SK-N-SH (cell line): ENCODE measurements around the gene C8B.

ENCODE experiments used
- CTCF ChIP-seq: fragments of 200-600 bp; sonication (generic); IDR thresholded peaks from 2 replicates; pipeline ENCODE4 v1.6.1; 2017; ENCODE audit warnings: antibody characterized with exemption, mild to moderate bottlenecking, moderate library complexity
- EP300 ChIP-seq, 2 experiments: IDR thresholded peaks; 2 replicates each; pipeline versions ENCODE4 v1.4.0 to v1.6.1; 2012; ENCODE audit warnings: borderline replicate concordance in 1 of 2, low read depth in 1 of 2, low read length in 1 of 2
- MAX ChIP-seq: IDR thresholded peaks from 2 replicates; pipeline ENCODE4 v1.4.0; 2012; ENCODE audit warnings: low read depth
- NFIC ChIP-seq: IDR thresholded peaks from 2 replicates; pipeline ENCODE4 v1.4.0; 2012; ENCODE audit warnings: borderline replicate concordance
- SIN3A ChIP-seq: IDR thresholded peaks from 2 replicates; pipeline ENCODE4 v1.6.1; 2012; ENCODE audit warnings: low read depth, mild to moderate bottlenecking, low read length, moderate library complexity, borderline replicate concordance
- TF ChIP-seq, protein P1 (sequence below): fragments of 150-350 bp; IDR thresholded peaks from 2 replicates; pipeline ENCODE4 v1.6.1; 2016; ENCODE audit warnings: mild to moderate bottlenecking, low read depth, low read length
- TF ChIP-seq, protein P2 (sequence below): fragments of 150-350 bp; IDR thresholded peaks from 2 replicates; pipeline ENCODE4 v1.6.1; 2017; ENCODE audit warnings: antibody characterized with exemption, low read length, low read depth, borderline replicate concordance
- TF ChIP-seq, protein P3 (sequence below): IDR thresholded peaks from 2 replicates; pipeline ENCODE4 v1.6.1; 2012; ENCODE audit warnings: mild to moderate bottlenecking, low read depth, low read length, moderate library complexity

GRCh38 chr1:56968878-56969495 is 3.2 kb upstream of the C8B start:
- no peak for TF ChIP-seq CTCF
- TF ChIP-seq, protein P1, sequence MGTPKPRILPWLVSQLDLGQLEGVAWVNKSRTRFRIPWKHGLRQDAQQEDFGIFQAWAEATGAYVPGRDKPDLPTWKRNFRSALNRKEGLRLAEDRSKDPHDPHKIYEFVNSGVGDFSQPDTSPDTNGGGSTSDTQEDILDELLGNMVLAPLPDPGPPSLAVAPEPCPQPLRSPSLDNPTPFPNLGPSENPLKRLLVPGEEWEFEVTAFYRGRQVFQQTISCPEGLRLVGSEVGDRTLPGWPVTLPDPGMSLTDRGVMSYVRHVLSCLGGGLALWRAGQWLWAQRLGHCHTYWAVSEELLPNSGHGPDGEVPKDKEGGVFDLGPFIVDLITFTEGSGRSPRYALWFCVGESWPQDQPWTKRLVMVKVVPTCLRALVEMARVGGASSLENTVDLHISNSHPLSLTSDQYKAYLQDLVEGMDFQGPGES, result no peak
- TF ChIP-seq MAX, result no peak
- no peak for TF ChIP-seq EP300 (IDR thresholded peaks at IDR 0.05; ENCODE audit: borderline replicate concordance in 1 of 2, low read depth in 1 of 2, low read length in 1 of 2)
- TF ChIP-seq SIN3A, result no peak
- TF ChIP-seq, protein P2, sequence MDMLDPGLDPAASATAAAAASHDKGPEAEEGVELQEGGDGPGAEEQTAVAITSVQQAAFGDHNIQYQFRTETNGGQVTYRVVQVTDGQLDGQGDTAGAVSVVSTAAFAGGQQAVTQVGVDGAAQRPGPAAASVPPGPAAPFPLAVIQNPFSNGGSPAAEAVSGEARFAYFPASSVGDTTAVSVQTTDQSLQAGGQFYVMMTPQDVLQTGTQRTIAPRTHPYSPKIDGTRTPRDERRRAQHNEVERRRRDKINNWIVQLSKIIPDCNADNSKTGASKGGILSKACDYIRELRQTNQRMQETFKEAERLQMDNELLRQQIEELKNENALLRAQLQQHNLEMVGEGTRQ, result no peak
- TF ChIP-seq NFIC, result no peak
- TF ChIP-seq, protein P3, sequence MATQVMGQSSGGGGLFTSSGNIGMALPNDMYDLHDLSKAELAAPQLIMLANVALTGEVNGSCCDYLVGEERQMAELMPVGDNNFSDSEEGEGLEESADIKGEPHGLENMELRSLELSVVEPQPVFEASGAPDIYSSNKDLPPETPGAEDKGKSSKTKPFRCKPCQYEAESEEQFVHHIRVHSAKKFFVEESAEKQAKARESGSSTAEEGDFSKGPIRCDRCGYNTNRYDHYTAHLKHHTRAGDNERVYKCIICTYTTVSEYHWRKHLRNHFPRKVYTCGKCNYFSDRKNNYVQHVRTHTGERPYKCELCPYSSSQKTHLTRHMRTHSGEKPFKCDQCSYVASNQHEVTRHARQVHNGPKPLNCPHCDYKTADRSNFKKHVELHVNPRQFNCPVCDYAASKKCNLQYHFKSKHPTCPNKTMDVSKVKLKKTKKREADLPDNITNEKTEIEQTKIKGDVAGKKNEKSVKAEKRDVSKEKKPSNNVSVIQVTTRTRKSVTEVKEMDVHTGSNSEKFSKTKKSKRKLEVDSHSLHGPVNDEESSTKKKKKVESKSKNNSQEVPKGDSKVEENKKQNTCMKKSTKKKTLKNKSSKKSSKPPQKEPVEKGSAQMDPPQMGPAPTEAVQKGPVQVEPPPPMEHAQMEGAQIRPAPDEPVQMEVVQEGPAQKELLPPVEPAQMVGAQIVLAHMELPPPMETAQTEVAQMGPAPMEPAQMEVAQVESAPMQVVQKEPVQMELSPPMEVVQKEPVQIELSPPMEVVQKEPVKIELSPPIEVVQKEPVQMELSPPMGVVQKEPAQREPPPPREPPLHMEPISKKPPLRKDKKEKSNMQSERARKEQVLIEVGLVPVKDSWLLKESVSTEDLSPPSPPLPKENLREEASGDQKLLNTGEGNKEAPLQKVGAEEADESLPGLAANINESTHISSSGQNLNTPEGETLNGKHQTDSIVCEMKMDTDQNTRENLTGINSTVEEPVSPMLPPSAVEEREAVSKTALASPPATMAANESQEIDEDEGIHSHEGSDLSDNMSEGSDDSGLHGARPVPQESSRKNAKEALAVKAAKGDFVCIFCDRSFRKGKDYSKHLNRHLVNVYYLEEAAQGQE, result no peak
